GM18907 (cell line): ENCODE results near the gene ITGA7.
A peak's percentile ranks its signal among the peaks of the same experiment; 100 is the strongest.

Source experiments
- ATAC-seq: cut with Tn5 transposase; IDR thresholded peaks from one replicate; pipeline ENCODE4 v1.9.1; 2021; ENCODE audit warnings: mild to moderate bottlenecking, moderate library complexity; ENCODE audit not compliant: unreplicated experiment

Gene ITGA7, protein sequence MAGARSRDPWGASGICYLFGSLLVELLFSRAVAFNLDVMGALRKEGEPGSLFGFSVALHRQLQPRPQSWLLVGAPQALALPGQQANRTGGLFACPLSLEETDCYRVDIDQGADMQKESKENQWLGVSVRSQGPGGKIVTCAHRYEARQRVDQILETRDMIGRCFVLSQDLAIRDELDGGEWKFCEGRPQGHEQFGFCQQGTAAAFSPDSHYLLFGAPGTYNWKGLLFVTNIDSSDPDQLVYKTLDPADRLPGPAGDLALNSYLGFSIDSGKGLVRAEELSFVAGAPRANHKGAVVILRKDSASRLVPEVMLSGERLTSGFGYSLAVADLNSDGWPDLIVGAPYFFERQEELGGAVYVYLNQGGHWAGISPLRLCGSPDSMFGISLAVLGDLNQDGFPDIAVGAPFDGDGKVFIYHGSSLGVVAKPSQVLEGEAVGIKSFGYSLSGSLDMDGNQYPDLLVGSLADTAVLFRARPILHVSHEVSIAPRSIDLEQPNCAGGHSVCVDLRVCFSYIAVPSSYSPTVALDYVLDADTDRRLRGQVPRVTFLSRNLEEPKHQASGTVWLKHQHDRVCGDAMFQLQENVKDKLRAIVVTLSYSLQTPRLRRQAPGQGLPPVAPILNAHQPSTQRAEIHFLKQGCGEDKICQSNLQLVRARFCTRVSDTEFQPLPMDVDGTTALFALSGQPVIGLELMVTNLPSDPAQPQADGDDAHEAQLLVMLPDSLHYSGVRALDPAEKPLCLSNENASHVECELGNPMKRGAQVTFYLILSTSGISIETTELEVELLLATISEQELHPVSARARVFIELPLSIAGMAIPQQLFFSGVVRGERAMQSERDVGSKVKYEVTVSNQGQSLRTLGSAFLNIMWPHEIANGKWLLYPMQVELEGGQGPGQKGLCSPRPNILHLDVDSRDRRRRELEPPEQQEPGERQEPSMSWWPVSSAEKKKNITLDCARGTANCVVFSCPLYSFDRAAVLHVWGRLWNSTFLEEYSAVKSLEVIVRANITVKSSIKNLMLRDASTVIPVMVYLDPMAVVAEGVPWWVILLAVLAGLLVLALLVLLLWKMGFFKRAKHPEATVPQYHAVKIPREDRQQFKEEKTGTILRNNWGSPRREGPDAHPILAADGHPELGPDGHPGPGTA

DNA sequence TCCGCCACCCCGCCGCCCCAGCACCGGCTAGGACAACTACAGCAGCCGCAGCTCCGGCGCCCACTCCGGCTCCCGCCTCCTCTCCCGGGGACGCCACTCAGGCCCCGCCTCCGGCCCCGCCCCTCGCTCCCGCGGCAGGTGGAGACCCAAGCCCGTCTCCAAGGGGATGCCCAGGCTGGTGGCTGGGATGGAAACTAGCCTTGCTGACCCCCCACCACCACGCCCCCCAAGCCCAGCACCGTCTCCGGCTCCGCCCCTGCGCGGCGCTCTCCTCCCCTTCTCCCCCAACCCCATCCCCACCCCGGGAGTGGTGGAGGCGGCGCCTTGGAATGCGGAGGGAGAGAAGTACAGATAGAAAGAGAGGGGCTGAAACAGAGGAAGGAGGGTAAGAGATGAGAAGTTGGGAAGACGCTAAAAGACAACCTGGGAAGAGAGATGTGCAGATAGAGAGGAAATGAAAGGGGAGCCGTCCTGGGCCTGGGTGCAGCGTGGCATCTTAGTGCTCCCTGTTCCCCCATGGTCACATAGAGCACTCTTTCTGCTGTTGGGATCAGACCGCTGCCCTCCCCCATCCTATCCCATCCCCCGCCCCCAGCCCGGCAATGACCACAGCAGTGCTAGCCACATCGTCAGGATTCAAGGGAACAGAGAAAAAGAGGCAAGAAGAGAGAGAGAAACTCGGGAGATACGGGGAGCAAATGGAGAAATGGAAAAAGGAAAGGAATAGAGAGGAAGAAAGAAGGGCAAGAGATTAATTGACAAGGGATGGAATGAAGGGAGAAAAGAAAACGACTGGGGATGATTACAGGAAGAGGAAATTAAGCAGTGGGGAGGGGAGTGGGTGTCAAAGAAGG is at the start of gene ITGA7:
ITGA7 (minus strand) TSS at position 64 of the 854 bp plus-strand sequence. CDS start 222 bp downstream, outside the sequence.
- ATAC-seq = peak; percentile 69

DNA sequence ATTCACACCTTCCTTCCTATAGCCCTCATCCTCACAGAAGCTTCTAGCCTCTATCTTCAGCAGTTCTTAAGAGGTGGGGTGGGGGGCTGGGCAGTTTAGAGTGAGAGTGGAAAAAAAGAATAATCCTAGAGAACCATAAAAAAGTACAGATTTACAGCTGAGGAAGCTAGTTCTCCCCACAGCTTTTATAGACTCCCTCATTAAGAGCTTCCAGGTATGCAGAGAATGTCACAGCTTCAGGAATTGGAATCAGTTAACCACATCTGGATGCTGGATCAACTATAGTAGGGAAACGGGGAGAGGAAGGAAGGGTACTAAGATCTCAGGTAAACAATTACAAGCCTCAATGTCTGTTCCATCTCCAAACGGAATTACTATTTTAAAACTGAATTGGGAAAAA is 47.5 kb upstream of the ITGA7 start:
- ATAC-seq = no peak

DNA sequence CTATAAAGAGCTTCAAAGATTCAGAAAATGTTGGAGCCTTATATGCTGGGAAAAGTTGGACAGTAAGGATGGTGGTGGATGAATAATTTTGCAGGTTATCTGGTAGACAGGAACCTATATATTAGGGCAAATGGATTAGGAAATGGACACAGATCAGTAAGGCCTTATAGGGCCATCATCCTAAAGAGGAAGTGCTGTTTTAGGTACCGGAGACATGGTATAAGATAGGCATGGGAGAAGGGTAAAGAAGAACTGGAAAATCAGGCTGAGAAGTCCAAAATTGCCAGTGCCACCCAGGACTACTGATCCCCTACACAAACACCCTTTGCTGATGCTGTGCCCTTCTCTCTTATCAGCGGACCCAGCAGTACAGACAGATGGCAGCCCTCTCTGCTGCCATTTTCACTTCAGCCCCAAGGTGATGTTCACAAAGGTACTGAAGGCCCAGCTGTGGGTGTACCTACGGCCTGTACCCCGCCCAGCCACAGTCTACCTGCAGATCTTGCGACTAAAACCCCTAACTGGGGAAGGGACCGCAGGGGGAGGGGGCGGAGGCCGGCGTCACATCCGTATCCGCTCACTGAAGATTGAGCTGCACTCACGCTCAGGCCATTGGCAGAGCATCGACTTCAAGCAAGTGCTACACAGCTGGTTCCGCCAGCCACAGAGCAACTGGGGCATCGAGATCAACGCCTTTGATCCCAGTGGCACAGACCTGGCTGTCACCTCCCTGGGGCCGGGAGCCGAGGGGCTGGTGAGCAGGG is 40.7 kb upstream of the ITGA7 start:
- no peak for ATAC-seq

DNA sequence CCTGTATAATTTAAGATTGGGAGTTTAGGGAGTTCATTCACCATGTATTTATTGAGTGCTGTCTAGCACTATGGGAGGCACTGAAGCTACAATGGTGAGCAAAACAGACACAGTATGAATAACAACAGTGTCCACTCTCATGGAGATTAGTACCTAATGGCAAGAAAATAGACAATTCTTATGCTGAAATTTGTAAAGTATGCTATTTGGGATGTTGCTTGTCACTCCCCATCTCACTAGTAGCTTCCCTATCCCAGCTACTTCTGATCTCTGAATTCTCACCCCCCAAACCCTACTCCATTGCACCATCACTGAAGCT is 39.2 kb upstream of the ITGA7 start:
- no peak for ATAC-seq

DNA sequence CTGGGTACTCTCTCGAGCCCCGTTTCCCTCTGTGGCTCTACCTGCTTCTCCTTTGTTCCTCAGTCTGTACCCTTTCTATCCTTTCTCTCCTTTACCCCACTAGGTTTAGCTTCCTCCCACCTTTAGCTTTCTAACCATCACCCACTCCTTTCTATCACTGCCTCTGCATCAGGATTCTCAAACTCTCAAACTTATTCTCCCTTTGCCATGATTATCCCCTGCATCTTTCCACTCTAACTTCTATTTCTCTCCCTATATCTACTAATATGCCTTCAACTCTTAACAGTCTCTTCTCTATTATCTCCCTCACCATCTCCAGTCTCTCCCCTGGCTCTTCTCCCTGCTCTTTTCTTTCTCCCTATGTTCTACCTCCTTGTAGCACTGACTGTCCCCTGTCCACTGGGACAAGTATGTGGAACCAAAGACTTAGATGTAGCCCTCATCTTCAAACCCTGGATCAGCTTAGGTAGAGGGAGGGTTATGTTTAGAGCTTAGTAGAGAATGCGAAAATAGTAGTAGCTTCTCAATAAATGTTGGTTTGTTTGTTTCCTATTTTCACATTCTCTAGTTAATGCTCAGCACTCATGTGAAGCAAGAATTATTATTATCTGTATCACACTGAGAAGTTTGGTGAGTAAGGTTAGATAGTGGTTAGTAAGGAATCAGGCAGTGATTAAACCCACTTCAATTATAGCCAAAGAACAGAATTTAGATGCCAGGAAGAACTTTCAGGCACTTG is 38.6 kb upstream of the ITGA7 start:
- no peak for ATAC-seq

DNA sequence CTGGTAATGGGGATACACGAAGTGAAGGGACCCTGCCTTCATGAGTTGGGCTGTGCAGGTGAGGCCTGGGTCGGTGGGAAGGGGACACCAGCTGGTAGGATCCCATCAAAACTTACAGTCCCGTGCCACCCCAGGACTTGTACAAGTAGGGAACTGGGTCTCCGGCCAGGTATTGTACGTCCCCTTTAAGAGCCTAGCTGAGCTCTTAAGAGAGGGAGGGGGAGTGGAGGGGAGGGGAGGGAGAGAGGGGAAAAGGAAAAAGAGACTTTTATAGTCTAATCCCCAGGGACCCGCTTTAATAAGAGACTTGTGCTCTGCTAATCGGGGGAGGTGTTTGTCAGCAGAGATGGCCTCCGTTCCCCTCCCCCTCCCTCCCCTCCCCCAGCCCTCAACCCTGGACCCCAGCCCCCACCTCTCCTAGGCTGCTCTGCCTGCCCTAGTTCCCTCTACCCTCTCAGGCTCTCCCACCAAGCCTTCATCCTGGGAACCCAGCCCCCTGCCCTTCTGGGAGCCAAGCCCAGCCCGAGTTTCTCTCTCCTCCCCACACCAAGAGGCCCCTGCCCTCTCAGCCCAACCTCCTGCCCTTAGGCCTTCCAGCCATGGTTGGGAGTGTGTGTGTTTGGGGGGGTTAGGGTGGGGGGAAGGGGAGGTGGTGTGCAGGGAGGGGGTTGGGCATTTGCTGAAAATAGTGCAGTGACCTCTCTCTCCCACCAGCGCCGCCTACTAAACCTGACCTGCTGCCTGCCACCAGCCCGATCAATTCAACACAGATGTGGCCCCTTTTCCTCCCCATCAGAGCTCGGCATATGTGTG is 37.9 kb upstream of the ITGA7 start:
- no peak for ATAC-seq

DNA sequence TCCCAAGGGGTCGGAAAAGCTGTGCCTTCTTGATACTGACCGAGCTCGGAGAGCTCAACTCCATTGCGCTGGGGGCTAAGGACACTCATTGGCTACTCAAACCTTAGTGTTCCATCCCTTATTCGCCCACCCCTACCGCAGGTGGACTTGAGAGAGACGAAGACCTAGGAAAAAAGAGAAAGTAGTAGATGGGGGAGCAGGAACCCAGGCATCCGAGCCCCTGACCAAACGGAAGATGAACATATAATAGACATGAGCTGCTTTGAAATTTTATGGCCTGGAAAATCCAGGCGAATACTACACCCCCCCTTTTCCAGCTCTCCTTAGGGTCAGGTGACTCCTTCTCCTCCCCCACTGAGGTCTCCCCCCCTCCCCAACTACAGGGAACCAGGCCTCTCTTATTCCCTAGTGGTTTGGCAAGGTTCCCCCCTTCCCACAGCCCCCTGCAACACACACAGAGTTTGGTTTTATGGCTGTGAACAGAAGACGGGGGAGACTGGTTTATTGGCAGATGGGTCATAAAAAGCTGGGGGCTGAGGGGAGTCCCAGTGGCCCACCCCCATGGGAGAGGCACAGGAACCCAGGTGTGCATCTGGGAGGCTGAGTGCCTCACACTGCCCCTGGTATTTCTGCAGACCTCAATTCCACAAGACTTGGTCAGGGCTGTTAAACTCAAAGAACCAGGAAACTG is 36.8 kb upstream of the ITGA7 start:
- no peak for ATAC-seq

DNA sequence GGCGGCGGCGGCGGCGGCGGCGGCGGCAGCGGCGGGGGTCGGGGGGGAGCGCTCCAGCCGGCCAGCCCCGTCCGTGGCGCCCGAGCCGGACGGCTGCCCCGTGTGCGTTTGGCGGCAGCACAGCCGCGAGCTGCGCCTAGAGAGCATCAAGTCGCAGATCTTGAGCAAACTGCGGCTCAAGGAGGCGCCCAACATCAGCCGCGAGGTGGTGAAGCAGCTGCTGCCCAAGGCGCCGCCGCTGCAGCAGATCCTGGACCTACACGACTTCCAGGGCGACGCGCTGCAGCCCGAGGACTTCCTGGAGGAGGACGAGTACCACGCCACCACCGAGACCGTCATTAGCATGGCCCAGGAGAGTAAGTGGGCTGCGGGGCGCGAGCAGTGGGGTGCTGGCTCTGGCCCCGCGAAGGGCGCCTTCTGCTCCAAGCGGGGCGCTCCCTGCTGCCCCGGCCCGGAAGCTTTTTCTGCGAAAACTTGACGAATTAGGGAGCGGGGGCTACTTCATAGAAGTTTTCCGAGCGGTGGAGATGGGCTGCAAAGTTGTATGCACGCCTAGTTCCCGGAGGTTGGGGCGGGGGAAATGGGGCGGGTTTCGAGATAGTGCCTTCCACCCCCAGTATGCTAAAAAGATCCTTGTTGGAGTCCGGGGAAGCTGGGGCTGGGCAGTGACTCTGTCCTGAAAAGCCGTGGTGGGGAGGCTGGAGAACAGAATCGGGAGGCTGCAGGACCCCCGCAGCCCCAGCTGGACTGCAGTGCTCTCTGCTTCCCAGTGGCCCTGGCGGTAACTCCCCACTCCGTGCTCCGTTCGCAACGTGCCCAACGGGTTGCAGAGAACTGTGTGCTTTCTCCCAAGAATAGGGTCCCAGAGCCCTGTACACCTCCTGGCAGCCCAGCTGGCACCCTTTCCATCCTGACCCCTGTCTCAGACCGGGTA is 36.0 kb upstream of the ITGA7 start:
- ATAC-seq = peak; percentile 50

DNA sequence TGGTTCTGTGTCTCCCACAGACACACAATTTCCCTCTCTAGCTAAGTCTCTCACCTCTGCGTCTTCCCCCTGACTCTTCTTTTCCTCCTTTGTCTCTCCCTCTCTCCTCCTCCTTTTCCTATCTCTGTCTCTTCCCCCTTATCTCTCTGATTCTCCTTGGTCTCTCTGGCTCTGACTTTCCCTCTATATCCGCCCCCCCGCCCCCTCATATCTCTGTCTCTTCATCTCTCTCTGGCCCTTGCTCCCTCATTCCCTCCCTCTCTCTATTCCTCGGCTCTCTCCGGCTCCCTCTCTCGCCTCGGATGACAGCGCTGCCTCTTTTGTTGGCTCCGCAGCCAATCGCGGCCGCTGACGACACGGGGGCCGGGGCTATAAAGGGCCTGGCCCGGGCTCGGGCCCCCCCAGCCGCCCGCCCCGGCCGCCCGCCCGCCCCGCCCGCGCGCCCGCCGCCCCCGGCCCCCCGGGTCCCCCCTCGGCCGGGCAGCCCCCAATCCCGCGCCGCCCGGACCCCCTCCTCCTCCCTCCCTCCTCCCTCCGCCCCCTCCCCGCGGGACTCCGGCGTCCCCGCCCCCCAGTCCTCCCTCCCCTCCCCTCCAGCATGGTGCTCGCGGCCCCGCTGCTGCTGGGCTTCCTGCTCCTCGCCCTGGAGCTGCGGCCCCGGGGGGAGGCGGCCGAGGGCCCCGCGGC is 35.2 kb upstream of the ITGA7 start, which contains the start of gene GDF11:
GDF11 (plus strand) TSS at position 404 of the 687 bp plus-strand sequence; CDS start at position 599, 195 bp downstream.
- ATAC-seq = peak; percentile 37

DNA sequence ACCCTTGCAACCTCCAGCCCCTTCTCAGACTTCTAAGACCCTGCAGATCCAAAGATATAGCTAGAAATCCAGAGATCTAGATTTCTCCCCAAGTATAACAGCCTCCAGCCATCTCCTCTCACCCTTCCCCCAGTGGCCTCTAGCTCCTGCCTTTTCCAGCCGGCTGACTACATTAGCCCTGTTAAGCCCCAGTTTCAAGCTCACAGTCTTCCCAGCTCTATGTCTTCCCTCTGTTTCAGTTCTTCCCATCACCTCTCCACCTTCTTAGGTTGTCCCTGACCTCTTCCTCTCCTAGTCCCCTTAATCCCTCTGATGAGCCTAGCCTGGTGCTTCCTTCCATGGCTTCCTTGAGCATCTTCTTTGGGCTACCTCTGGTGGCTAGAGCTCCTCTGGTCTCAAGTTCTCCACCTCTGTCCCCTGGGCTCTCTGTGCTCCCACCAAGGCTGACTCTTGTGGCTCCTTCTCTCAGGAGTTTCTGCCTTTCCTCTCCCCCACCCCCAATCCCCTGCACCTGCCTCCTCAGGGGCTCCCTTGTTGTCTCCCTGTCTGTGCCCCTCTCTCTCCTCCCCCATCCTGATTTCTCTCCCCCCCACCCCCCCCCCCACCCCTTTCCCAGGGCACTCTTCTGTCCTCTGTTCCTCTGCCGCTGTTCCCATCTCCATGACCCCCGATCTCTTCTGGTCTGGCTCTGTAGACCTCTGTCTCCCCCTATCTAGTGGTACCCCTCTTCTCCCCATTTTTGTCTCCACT is 34.4 kb upstream of the ITGA7 start:
- no peak for ATAC-seq

DNA sequence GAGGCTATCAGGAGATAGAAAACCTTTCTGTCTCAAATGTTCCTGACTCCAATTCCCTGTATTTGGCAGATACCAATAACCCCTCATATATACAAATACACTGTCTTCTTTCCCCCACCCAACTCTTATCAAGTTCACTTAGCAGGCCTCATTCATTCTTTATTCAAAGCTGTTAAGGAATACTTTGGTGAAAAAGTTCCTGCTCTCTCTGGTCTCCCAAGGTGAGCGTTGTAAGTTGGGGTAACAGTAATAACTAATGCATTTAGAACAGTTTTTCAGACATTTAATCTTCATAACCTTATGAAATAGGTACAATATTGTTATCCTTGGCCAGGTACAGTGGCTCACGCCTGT is 31.3 kb upstream of the ITGA7 start:
- ATAC-seq = no peak

DNA sequence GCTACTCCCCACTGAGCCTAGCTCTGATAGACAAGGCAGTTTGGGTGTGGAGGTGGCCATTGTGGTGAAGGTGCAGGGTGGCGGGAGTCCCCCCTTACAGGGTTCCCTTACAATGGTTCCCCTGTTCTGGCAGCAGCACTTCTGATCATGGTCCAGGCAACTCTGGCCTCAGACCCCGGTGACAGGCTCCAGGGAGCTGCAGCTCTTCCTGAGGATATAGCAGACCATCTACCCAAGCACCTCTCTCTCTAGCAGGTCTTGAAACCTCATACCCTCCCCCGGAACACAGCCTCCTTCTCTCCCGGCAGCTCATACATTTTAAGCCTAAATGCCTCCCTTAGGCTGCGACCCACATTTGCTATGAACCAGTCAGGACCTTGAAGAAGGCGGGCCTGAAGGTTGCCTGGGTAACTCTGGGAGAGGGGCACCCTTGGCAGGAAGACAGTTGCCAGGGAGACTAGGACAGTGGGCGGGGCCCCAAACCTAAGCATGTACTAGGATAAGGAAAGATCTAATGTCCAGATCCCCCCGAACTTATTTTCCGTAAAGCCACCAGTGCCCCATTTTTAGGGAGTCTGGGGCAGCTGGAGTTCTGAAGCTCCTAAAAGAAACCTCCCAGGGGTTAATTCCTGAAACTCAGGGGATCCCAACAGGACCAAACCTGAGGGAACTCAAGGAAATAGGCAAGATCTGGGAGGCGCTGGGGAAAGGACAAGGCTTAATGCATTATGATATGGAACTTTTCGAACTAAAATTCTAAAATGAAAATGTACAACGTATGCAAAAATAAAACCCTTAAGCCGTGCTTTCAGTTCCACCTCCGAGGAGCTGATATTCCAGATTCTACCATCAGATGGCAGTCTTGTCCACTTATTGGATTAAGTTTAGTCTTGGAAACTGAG is 30.7 kb upstream of the ITGA7 start:
- ATAC-seq = peak; percentile 93

DNA sequence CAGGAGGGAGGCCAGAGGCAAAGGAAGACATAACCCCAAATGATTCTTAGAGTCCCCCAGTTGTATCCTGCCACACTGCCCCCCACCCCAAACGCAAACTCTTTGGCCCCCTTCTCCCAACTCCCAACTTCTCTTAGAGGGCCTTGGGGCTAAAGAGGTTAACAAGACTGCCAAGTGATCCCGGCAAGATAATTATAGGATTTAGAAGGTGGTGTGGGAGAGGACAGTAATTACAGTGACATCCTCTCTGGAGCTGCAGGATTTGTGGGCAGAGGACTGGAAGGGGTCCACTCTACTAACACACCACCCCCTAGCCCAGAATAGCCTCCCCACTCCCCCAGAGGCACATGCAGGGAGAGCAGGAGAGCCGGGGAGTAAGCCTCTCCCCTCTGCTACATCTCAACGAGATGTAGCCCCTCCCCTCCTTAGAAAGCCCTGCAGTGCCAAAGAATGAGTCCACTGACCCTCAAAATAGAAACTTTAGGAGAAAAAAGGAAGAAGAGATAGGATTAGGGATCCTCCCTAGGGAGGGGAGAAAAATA is 29.9 kb upstream of the ITGA7 start:
- peak; percentile 2 for ATAC-seq
